Neural progenitor cell (in vitro differentiated cells): ENCODE measurements around the gene SLTM.

Experiments used
- CTCF ChIP-seq: fragments of 200-600 bp; sonication (generic); IDR thresholded peaks from 2 replicates; pipeline ENCODE4 v1.5.1; 2017; ENCODE audit warnings: antibody characterized with exemption, mild to moderate bottlenecking
- EZH2 ChIP-seq: fragments of 200-600 bp; sonication (generic); IDR thresholded peaks from 2 replicates; pipeline ENCODE4 v1.6.1; 2017; ENCODE audit warnings: antibody characterized with exemption, mild to moderate bottlenecking, moderate library complexity

GRCh38 chr15:58919232-58919631 lies 14.2 kb downstream of the SLTM start:
- no peak for TF ChIP-seq CTCF
- TF ChIP-seq EZH2 = no peak
